Measurements from ENCODE around the gene PPP1R9B.

Gene PPP1R9B

DNA sequence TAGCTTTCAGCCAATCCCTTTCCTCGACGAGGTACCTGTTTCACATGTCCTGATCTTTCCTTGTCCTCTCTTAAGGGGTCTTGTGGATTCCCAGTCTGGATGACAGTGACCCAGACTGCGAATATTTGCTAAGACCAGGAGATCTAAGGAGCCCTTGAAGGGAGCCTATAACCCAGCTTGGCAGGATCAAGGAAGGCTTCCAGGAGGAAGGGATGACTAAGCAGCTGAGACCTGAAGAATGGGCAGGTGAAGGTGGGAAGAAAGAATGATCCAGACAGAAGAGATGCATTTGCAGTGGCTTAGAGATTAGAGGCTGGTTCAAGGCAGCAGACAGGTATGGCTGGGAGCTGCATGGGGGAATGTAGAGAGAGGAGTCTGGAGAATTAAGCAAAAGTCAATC, 57.2 kb downstream of the PPP1R9B start:
- Histone ChIP-seq H3K9me3 (ENCODE audit: control insufficient read depth, insufficient read depth, low read length) (no peaks in the 10 kb centered on the region), H3K4me1 (ENCODE audit: control insufficient read depth, low read length) (peaks cover 20% of the 10 kb centered on the region), H4K20me1 (ENCODE audit: control insufficient read depth, insufficient read depth, low read depth, low read length) (no peaks in the 10 kb centered on the region), H3K9me2 (replicated peaks; ENCODE audit: control insufficient read depth, low read length) (no peaks in the 10 kb centered on the region), H3K4me3 (ENCODE audit: low read length) (no peak overlapping the region), H3K27ac (ENCODE audit: low read depth, low read length) (no peak overlapping the region), H3K79me2 (ENCODE audit: control insufficient read depth, low read length) (peaks cover 5% of the 10 kb centered on the region), H3K27me3 (ENCODE audit: control insufficient read depth, low read length) (no peaks in the 10 kb centered on the region), H3K36me3 (ENCODE audit: control insufficient read depth, low read length) (no peaks in the 10 kb centered on the region), H3K4me2 (ENCODE audit: low read length) (no peak overlapping the region), H3F3A (ENCODE audit: control insufficient read depth, insufficient read depth) (no peaks in the 10 kb centered on the region)
- TF ChIP-seq, protein P1, sequence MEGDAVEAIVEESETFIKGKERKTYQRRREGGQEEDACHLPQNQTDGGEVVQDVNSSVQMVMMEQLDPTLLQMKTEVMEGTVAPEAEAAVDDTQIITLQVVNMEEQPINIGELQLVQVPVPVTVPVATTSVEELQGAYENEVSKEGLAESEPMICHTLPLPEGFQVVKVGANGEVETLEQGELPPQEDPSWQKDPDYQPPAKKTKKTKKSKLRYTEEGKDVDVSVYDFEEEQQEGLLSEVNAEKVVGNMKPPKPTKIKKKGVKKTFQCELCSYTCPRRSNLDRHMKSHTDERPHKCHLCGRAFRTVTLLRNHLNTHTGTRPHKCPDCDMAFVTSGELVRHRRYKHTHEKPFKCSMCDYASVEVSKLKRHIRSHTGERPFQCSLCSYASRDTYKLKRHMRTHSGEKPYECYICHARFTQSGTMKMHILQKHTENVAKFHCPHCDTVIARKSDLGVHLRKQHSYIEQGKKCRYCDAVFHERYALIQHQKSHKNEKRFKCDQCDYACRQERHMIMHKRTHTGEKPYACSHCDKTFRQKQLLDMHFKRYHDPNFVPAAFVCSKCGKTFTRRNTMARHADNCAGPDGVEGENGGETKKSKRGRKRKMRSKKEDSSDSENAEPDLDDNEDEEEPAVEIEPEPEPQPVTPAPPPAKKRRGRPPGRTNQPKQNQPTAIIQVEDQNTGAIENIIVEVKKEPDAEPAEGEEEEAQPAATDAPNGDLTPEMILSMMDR (IDR thresholded peaks at IDR 0.05; ENCODE audit: low read depth, low read length, poor library complexity, severe bottlenecking) = no peak
- no peak for TF ChIP-seq EZH2phosphoT487 (IDR thresholded peaks at IDR 0.05; ENCODE audit: borderline replicate concordance, low read length)

DNA sequence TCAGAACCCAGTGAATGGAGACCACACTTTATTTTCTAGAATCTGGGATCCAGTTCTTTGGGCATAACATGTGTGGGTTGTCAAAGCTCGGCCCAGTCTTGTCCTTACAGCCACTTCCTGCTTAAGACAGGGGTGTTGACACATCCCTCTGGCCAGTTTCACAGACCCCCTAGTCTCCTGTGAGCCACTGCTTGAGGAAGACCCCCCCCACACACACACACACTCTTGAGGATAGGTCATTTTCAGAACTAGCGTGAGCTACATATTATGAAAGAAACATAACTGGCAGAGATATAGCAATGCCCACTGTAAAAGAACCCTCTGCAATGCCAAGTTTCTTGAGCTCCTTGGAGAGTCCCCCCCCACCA, 58.6 kb downstream of the PPP1R9B start:
- Histone ChIP-seq H3K9me3 (ENCODE audit: control insufficient read depth, insufficient read depth, low read length) (no peaks in the 10 kb centered on the region), H3K4me3 (ENCODE audit: low read length) (no peak overlapping the region), H3K36me3 (ENCODE audit: control insufficient read depth, low read length) (no peaks in the 10 kb centered on the region), H3K27ac (ENCODE audit: low read depth, low read length) (no peak overlapping the region), H3K79me2 (ENCODE audit: control insufficient read depth, low read length) (peaks cover 5% of the 10 kb centered on the region), H3K4me2 (ENCODE audit: low read length) (no peak overlapping the region), H3K27me3 (ENCODE audit: control insufficient read depth, low read length) (no peaks in the 10 kb centered on the region), H3F3A (ENCODE audit: control insufficient read depth, insufficient read depth) (peaks cover 2% of the 10 kb centered on the region; the same call in 1 of the 2 replicates), H3K9me2 (replicated peaks; ENCODE audit: control insufficient read depth, low read length) (no peaks in the 10 kb centered on the region), H4K20me1 (ENCODE audit: control insufficient read depth, insufficient read depth, low read depth, low read length) (no peaks in the 10 kb centered on the region), H3K4me1 (ENCODE audit: control insufficient read depth, low read length) (peaks cover 20% of the 10 kb centered on the region)
- TF ChIP-seq, protein P1 (IDR thresholded peaks at IDR 0.05; ENCODE audit: low read depth, low read length, poor library complexity, severe bottlenecking) = no peak
- TF ChIP-seq EZH2phosphoT487 (IDR thresholded peaks at IDR 0.05; ENCODE audit: borderline replicate concordance, low read length) = no peak

DNA sequence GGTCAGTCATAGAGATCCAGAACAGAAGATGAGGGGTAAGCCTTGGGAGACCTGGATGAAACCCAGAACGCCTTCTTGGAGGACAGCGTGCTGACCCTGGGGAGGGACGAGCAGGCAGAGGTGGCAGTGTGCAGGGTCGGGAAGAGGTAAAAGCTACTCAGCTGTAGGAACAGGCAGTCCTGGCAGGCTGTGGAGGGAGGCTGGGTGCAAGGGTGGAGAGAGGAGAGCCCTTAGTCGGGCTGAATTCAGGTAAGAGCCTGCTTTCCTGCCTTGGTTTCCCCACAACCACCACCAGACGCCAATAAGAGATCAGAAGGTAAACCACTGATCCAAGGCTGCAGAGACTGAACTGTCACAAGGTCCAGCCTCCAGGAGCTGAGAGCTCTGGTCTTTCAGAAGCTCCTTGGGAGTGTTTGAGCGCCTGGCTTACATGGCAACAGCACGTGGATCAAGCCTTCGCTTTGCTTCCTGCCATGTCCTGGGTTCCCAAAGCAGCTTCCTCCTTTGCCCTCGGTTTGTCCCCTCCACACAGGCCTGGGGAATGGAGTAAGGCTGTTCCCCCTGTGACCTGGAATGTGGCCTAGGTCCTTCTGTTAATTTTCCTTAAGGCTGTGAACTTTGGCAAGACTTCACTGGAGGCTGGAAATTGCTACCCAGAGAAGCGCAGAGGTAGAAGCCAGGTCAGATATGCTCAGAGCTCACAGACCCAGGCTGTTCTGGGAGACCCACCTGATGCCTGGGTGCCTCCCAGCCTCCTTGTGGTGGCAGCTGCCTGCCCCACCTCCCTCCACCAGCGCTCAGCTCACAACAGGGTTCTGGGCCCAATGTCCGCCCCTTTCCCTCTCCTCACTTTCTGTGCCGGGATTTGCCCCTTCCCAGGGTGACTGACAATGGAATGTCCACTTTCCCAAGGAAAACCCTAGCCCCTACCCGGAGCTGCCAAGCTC, 59.2 kb downstream of the PPP1R9B start:
- no peak overlapping the region for H3K4me3 ChIP-seq (ENCODE audit: low read length)
- H4K20me1 ChIP-seq (ENCODE audit: control insufficient read depth, insufficient read depth, low read depth, low read length) = no peaks in the 10 kb centered on the region
- TF ChIP-seq, protein P1 (IDR thresholded peaks at IDR 0.05; ENCODE audit: low read depth, low read length, poor library complexity, severe bottlenecking) = no peak
- no peak for TF ChIP-seq EZH2phosphoT487 (IDR thresholded peaks at IDR 0.05; ENCODE audit: borderline replicate concordance, low read length)
- H3K27ac ChIP-seq (ENCODE audit: low read depth, low read length) = no peak overlapping the region
- peaks cover 2% of the 10 kb centered on the region; the same call in 1 of the 2 replicates for H3F3A ChIP-seq (ENCODE audit: control insufficient read depth, insufficient read depth)
- H3K4me1 ChIP-seq (ENCODE audit: control insufficient read depth, low read length) = peaks cover 19% of the 10 kb centered on the region
- no peaks in the 10 kb centered on the region for H3K36me3 ChIP-seq (ENCODE audit: control insufficient read depth, low read length)
- no peaks in the 10 kb centered on the region for H3K27me3 ChIP-seq (ENCODE audit: control insufficient read depth, low read length)
- peaks cover 5% of the 10 kb centered on the region for H3K79me2 ChIP-seq (ENCODE audit: control insufficient read depth, low read length)
- no peak overlapping the region for H3K4me2 ChIP-seq (ENCODE audit: low read length)
- H3K9me3 ChIP-seq (ENCODE audit: control insufficient read depth, insufficient read depth, low read length) = no peaks in the 10 kb centered on the region
- no peaks in the 10 kb centered on the region for H3K9me2 ChIP-seq (replicated peaks; ENCODE audit: control insufficient read depth, low read length)
